Measurements from ENCODE around the gene ACSL5. TPM values are rescaled to one million over a fixed set of nuclear protein-coding genes. Genes with fewer than 3 reads are reported as not detected.
"Not testable (repeated sequence)": the region's sequence is repeated elsewhere in the genome, so short reads cannot be mapped to it uniquely, and the experiment has no call there.

The ACSL5 gene
- total RNA-seq, 1 donor from 2014 or later = 53.5 TPM

DNA sequence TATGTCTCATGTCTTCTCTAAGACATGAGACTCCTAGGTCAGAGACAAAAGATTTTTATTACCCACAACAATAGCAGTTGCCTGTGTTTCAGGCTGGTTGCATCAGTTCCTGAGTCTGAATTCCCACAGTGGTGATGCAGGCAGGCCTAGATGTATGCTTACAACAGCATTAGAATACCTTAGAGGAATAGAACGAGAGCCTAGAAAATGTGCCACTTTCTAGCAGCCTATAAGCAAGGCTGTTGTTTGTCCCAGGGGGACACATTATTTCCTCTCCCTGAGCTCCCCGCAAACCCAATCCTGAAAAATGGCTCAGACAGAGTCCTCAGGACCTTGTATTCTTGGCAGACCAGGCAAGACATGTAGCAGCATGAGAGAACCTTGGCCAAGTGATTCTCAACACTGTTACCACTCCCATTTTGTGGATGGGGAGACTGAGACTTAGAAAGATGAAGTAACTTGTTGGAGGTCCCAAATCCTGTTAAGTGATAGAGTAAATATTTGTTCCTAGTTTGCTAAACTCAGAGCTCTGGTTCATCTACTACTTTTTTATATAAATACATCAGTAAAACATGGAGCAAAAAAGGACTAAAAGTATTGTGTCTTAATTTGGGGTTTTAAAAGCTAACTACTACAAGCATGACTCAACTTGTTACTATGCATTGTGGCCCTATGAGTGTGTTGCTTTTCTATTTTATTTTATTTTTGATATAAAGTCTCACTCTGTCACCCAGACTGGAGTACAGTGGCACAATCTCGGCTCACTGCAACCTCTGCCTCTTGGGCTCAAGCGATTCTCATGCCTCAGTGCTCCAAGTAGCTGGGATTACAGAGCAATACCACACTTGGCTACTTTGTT lies 87.3 kb downstream of the ACSL5 start:
- intact Hi-C loops (cut with micrococcal nuclease) = no loop called here
- no peak overlapping the region for H3K4me3 Mint-ChIP-seq
- TF ChIP-seq, protein P1, sequence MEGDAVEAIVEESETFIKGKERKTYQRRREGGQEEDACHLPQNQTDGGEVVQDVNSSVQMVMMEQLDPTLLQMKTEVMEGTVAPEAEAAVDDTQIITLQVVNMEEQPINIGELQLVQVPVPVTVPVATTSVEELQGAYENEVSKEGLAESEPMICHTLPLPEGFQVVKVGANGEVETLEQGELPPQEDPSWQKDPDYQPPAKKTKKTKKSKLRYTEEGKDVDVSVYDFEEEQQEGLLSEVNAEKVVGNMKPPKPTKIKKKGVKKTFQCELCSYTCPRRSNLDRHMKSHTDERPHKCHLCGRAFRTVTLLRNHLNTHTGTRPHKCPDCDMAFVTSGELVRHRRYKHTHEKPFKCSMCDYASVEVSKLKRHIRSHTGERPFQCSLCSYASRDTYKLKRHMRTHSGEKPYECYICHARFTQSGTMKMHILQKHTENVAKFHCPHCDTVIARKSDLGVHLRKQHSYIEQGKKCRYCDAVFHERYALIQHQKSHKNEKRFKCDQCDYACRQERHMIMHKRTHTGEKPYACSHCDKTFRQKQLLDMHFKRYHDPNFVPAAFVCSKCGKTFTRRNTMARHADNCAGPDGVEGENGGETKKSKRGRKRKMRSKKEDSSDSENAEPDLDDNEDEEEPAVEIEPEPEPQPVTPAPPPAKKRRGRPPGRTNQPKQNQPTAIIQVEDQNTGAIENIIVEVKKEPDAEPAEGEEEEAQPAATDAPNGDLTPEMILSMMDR (IDR thresholded peaks at IDR 0.05) = no peak
- no peak overlapping the region for H3K27ac Mint-ChIP-seq
- CTCF ChIA-PET = interaction anchor here (4.0 kb wide), 1 partner anchor 11 kb away, joined by 18 read pairs; no protein-coding TSS in a partner anchor
- peaks cover 10% of the 10 kb centered on the region for H3K4me1 Mint-ChIP-seq
- no peak for DNase-seq
- H3K27me3 Mint-ChIP-seq = no peaks in the 10 kb centered on the region
- POLR2A ChIA-PET = interaction anchor here (1.3 kb wide), 1 partner anchor 14 kb away, joined by 3 read pairs; the partner anchor contains the start of gene VTI1A
- peaks cover 49% of the 10 kb centered on the region for H3K36me3 Mint-ChIP-seq (ENCODE audit: low read depth)
- no peaks in the 10 kb centered on the region for H3K9me3 Mint-ChIP-seq
- ATAC-seq (ENCODE audit: low read depth) = no peak

GRCh38 chr10:112464074-112464473 lies 90.2 kb downstream of the ACSL5 start:
- H3K27me3 Mint-ChIP-seq = not testable (repeated sequence)
- CTCF ChIA-PET = interaction anchor here (1.6 kb wide), 1 partner anchor 11 kb away, joined by 5 read pairs; no protein-coding TSS in a partner anchor

GRCh38 chr10:112465299-112465883 lies 91.5 kb downstream of the ACSL5 start:
- Mint-ChIP-seq H3K27me3 (no peaks in the 10 kb centered on the region), H3K36me3 (ENCODE audit: low read depth) (peaks cover 59% of the 10 kb centered on the region), H3K4me3 (no peak overlapping the region), H3K4me1 (peaks cover 10% of the 10 kb centered on the region), H3K27ac (no peak overlapping the region), H3K9me3 (no peaks in the 10 kb centered on the region)
- intact Hi-C loops (cut with micrococcal nuclease) = no loop called here
- no peak for ATAC-seq (ENCODE audit: low read depth)
- ChIA-PET POLR2A (interaction anchor here (1.0 kb wide), 1 partner anchor 18 kb away, joined by 3 read pairs; the partner anchor contains the start of gene VTI1A), CTCF (interaction anchor here (1.6 kb wide), 1 partner anchor 10 kb away, joined by 5 read pairs; no protein-coding TSS in a partner anchor)
- TF ChIP-seq, protein P1 (IDR thresholded peaks at IDR 0.05) = no peak
- DNase-seq = no peak

More at GRCh38 chr10:112464074-112464473, 90.2 kb downstream of the ACSL5 start:
- H3K4me3 Mint-ChIP-seq; H3K9me3 Mint-ChIP-seq; H3K27ac Mint-ChIP-seq; intact Hi-C loops (cut with micrococcal nuclease); H3K4me1 Mint-ChIP-seq; DNase-seq; ATAC-seq (ENCODE audit: low read depth): not testable (repeated sequence)
- H3K36me3 Mint-ChIP-seq (ENCODE audit: low read depth) = peaks cover 61% of the 10 kb centered on the region
- POLR2A ChIA-PET = interaction anchor here (0.6 to 1.0 kb wide), 2 partner anchors 17 to 66 kb away, joined by 3 read pairs; partner anchors contain the start of gene VTI1A

- DNase-seq (no peak), ATAC-seq (ENCODE audit: low read depth) (no peak)
- intact Hi-C loops (cut with micrococcal nuclease) = no loop called here
- CTCF ChIA-PET = no interaction called here
- Mint-ChIP-seq H3K4me3 (no peak overlapping the region), H3K27ac (no peak overlapping the region), H3K27me3 (no peaks in the 10 kb centered on the region), H3K9me3 (no peaks in the 10 kb centered on the region), H3K36me3 (ENCODE audit: low read depth) (peaks cover 48% of the 10 kb centered on the region), H3K4me1 (peaks cover 11% of the 10 kb centered on the region)
- POLR2A ChIA-PET = no interaction called here
- TF ChIP-seq, protein P1 (IDR thresholded peaks at IDR 0.05) = no peak
These were observed 92.9 kb downstream of the ACSL5 start for GRCh38 chr10:112466802-112467201.

DNA sequence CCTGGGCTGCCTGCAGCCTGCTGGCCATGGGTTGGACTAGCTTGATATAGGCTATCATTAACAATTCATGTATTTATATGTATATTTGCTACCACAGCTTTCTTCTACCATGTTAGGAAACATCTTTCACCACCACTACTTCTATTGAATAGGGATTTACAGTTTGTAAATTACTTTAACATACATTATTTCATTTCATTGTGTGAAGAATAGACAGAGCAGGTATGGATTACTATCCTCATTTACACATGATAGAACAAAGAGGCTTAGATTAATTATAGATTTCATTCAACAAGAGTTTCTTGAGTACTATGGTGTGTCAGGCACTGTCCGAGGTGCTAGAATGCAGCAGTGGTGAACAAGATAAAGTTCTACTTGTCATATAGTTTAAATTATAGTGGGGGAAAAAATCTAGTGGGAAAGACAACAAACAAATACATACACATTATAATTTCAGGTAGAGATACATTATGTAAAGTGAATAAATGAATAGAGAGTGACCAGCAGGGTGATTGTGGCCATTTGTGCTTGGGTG lies 93.7 kb downstream of the ACSL5 start:
- no peak overlapping the region for H3K27ac Mint-ChIP-seq

More for the DNA sequence above, 93.7 kb downstream of the ACSL5 start:
- no peaks in the 10 kb centered on the region for H3K9me3 Mint-ChIP-seq
- peaks cover 14% of the 10 kb centered on the region for H3K4me1 Mint-ChIP-seq
- no peak overlapping the region for H3K4me3 Mint-ChIP-seq
- intact Hi-C loops (cut with micrococcal nuclease) = no loop called here
- TF ChIP-seq, protein P1 (IDR thresholded peaks at IDR 0.05) = no peak
- no peak for DNase-seq
- no peak for ATAC-seq (ENCODE audit: low read depth)
- H3K27me3 Mint-ChIP-seq = no peaks in the 10 kb centered on the region
- H3K36me3 Mint-ChIP-seq (ENCODE audit: low read depth) = peaks cover 44% of the 10 kb centered on the region
- CTCF ChIA-PET = no interaction called here
- POLR2A ChIA-PET = no interaction called here
